SK-N-SH treated with all-trans-retinoic acid at 6 μM for 48 hours (cell line): ENCODE results near the gene DGKI.

Source experiments
- ATAC-seq: fragments of 200-7000 bp; cut with Tn5 transposase; 3 replicates; pipeline ENCODE4 v1.9.1; 2020; ENCODE audit warnings: mild to moderate bottlenecking, moderate library complexity
- ARNTL ChIP-seq: fragments of 450-650 bp; formaldehyde crosslinking; IDR thresholded peaks from 2 replicates; pipeline ENCODE4 v1.5.0; 2020; ENCODE audit warnings: low read depth, mild to moderate bottlenecking, moderate library complexity, borderline replicate concordance
- CSDC2 ChIP-seq: fragments of 250-450 bp; sonication (Bioruptor Pico); IDR thresholded peaks from 2 replicates; pipeline ENCODE4 v1.5.0; 2020; ENCODE audit warnings: mild to moderate bottlenecking, moderate library complexity
- ESRRG ChIP-seq: fragments of 250-450 bp; sonication (Bioruptor Pico); IDR thresholded peaks from 2 replicates; pipeline ENCODE4 v1.6.1; 2021; ENCODE audit warnings: mild to moderate bottlenecking
- GLIS3 ChIP-seq: fragments of 250-450 bp; sonication (Bioruptor Pico); IDR thresholded peaks from 2 replicates; pipeline ENCODE4 v1.5.0; 2020; ENCODE audit warnings: mild to moderate bottlenecking, moderate library complexity
- ISL1 ChIP-seq: fragments of 250-450 bp; sonication (Bioruptor Pico); IDR thresholded peaks from 2 replicates; pipeline ENCODE4 v2.1.2; 2022; ENCODE audit warnings: mild to moderate bottlenecking, moderate library complexity
- OSR1 ChIP-seq: fragments of 250-450 bp; sonication (Bioruptor Pico); IDR thresholded peaks from 2 replicates; pipeline ENCODE4 v1.8.0; 2022; ENCODE audit warnings: moderate library complexity, mild to moderate bottlenecking, inconsistent platforms
- PPARA ChIP-seq: fragments of 250-450 bp; sonication (Bioruptor Pico); IDR thresholded peaks from 2 replicates; pipeline ENCODE4 v1.5.0; 2020; ENCODE audit warnings: mild to moderate bottlenecking, borderline replicate concordance
- RARB ChIP-seq: fragments of 250-450 bp; sonication (Bioruptor Pico); IDR thresholded peaks from 2 replicates; pipeline ENCODE4 v1.8.0; 2021; ENCODE audit warnings: mild to moderate bottlenecking, moderate library complexity
- SNAI2 ChIP-seq: fragments of 250-450 bp; sonication (Bioruptor Pico); IDR thresholded peaks from 2 replicates; pipeline ENCODE4 v1.5.0; 2020; ENCODE audit warnings: mild to moderate bottlenecking, moderate library complexity
- TCF4 ChIP-seq: fragments of 250-450 bp; sonication (Bioruptor Pico); IDR thresholded peaks from 2 replicates; pipeline ENCODE4 v1.8.0; 2021; ENCODE audit warnings: mild to moderate bottlenecking, moderate library complexity, borderline replicate concordance
- TOX ChIP-seq: fragments of 250-450 bp; sonication (Bioruptor Pico); IDR thresholded peaks from 2 replicates; pipeline ENCODE4 v1.8.0; 2021; ENCODE audit warnings: mild to moderate bottlenecking, moderate library complexity, borderline replicate concordance
- ZFP30 ChIP-seq: fragments of 450-650 bp; formaldehyde crosslinking; IDR thresholded peaks from 2 replicates; pipeline ENCODE4 v1.5.0; 2022; ENCODE audit warnings: mild to moderate bottlenecking, moderate library complexity
- ZNF565 ChIP-seq: fragments of 450-650 bp; formaldehyde crosslinking; conservative IDR thresholded peaks from 2 replicates; pipeline ENCODE4 v1.5.0; 2020; ENCODE audit warnings: low read depth, mild to moderate bottlenecking, moderate library complexity
- ZNF70 ChIP-seq: fragments of 450-650 bp; formaldehyde crosslinking; IDR thresholded peaks from 2 replicates; pipeline ENCODE4 v1.5.0; 2020; ENCODE audit warnings: mild to moderate bottlenecking, moderate library complexity
- ZNF8 ChIP-seq: fragments of 450-650 bp; formaldehyde crosslinking; IDR thresholded peaks from 2 replicates; pipeline ENCODE4 v1.5.0; 2020; ENCODE audit warnings: mild to moderate bottlenecking, moderate library complexity
- TF ChIP-seq, protein P1 (sequence below): fragments of 250-450 bp; sonication (Bioruptor Pico); IDR thresholded peaks from 2 replicates; pipeline ENCODE4 v1.8.0; 2020; ENCODE audit warnings: mild to moderate bottlenecking, moderate library complexity, borderline replicate concordance
- TF ChIP-seq, protein P2 (sequence below): fragments of 250-450 bp; sonication (Bioruptor Pico); IDR thresholded peaks from 2 replicates; pipeline ENCODE4 v1.5.0; 2020; ENCODE audit warnings: mild to moderate bottlenecking, moderate library complexity
- TF ChIP-seq, protein P3 (sequence below): fragments of 250-450 bp; sonication (Bioruptor Pico); IDR thresholded peaks from 2 replicates; pipeline ENCODE4 v1.5.1; 2020; ENCODE audit warnings: low read depth, mild to moderate bottlenecking, moderate library complexity
- TF ChIP-seq, protein P4 (sequence below): fragments of 250-450 bp; sonication (Bioruptor Pico); IDR thresholded peaks from 2 replicates; pipeline ENCODE4 v1.5.1; 2021; ENCODE audit warnings: mild to moderate bottlenecking, moderate library complexity

The DGKI gene

DNA sequence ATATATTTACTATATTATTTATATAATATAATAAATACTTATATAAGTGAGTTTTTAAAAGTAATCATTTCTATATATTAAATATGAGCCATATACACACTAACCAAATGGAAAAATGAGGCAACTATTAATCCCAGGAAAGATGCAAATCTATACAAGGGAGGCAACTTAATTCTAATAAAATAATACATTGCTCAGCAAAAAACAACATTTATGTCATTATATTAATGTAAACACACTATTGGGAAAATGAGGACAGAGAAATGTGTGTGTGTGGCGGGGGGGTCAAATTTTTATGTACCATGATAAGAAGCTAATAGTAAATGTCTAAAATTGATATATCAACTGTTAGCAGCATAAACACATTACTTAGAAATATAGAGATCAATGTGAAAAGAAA, 23.3 kb upstream of the DGKI start:
- TF ChIP-seq, protein P1, sequence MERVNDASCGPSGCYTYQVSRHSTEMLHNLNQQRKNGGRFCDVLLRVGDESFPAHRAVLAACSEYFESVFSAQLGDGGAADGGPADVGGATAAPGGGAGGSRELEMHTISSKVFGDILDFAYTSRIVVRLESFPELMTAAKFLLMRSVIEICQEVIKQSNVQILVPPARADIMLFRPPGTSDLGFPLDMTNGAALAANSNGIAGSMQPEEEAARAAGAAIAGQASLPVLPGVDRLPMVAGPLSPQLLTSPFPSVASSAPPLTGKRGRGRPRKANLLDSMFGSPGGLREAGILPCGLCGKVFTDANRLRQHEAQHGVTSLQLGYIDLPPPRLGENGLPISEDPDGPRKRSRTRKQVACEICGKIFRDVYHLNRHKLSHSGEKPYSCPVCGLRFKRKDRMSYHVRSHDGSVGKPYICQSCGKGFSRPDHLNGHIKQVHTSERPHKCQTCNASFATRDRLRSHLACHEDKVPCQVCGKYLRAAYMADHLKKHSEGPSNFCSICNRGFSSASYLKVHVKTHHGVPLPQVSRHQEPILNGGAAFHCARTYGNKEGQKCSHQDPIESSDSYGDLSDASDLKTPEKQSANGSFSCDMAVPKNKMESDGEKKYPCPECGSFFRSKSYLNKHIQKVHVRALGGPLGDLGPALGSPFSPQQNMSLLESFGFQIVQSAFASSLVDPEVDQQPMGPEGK (CRISPR knock-in tag), result no peak
- TF ChIP-seq, protein P2, sequence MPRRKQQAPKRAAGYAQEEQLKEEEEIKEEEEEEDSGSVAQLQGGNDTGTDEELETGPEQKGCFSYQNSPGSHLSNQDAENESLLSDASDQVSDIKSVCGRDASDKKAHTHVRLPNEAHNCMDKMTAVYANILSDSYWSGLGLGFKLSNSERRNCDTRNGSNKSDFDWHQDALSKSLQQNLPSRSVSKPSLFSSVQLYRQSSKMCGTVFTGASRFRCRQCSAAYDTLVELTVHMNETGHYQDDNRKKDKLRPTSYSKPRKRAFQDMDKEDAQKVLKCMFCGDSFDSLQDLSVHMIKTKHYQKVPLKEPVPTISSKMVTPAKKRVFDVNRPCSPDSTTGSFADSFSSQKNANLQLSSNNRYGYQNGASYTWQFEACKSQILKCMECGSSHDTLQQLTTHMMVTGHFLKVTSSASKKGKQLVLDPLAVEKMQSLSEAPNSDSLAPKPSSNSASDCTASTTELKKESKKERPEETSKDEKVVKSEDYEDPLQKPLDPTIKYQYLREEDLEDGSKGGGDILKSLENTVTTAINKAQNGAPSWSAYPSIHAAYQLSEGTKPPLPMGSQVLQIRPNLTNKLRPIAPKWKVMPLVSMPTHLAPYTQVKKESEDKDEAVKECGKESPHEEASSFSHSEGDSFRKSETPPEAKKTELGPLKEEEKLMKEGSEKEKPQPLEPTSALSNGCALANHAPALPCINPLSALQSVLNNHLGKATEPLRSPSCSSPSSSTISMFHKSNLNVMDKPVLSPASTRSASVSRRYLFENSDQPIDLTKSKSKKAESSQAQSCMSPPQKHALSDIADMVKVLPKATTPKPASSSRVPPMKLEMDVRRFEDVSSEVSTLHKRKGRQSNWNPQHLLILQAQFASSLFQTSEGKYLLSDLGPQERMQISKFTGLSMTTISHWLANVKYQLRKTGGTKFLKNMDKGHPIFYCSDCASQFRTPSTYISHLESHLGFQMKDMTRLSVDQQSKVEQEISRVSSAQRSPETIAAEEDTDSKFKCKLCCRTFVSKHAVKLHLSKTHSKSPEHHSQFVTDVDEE (CRISPR knock-in tag), result no peak
- TF ChIP-seq ZNF565 (CRISPR knock-in tag), result no peak
- TF ChIP-seq ZNF70 (CRISPR knock-in tag), result no peak
- TF ChIP-seq, protein P3, sequence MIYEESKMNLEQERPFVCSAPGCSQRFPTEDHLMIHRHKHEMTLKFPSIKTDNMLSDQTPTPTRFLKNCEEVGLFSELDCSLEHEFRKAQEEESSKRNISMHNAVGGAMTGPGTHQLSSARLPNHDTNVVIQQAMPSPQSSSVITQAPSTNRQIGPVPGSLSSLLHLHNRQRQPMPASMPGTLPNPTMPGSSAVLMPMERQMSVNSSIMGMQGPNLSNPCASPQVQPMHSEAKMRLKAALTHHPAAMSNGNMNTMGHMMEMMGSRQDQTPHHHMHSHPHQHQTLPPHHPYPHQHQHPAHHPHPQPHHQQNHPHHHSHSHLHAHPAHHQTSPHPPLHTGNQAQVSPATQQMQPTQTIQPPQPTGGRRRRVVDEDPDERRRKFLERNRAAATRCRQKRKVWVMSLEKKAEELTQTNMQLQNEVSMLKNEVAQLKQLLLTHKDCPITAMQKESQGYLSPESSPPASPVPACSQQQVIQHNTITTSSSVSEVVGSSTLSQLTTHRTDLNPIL (CRISPR knock-in tag), result no peak
- TF ChIP-seq RARB (CRISPR knock-in tag), result no peak
- no peak for TF ChIP-seq ARNTL
- no peak for TF ChIP-seq ESRRG (CRISPR knock-in tag)
- TF ChIP-seq ZFP30 (CRISPR knock-in tag), result no peak
- no peak for TF ChIP-seq SNAI2 (CRISPR knock-in tag)
- TF ChIP-seq PPARA, result no peak
- TF ChIP-seq TOX (CRISPR knock-in tag), result no peak
- no peak for TF ChIP-seq CSDC2
- no peak for TF ChIP-seq GLIS3 (CRISPR knock-in tag)
- no peak for ATAC-seq

DNA sequence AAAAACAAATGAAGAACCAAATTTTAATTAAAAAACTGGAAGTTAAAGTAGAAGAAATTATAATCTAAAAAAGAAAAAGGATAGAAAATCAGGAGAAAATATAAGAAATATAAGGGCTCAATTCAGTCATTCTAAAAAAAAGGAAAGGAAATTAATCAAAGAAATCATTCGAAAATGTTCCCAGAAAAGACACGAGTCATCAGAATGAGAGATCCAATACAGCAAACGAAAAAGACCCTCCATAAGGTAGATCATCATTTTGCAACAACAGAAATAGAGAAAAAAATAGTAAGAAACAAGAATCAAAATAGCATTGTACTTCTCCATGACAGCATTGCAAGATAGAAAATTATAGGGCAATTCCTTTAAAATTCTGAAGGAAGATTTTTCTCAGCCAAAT, 22.5 kb upstream of the DGKI start:
- no peak for ATAC-seq
- TF ChIP-seq, protein P2 (CRISPR knock-in tag), result no peak
- TF ChIP-seq, protein P3 (CRISPR knock-in tag), result no peak
- TF ChIP-seq ISL1 (CRISPR knock-in tag) (no peak), GLIS3 (CRISPR knock-in tag) (no peak), ESRRG (CRISPR knock-in tag) (no peak), ZNF8 (CRISPR knock-in tag) (no peak), TCF4 (CRISPR knock-in tag) (no peak), OSR1 (CRISPR knock-in tag) (no peak), RARB (CRISPR knock-in tag) (no peak), PPARA (no peak), SNAI2 (CRISPR knock-in tag) (no peak), ZFP30 (CRISPR knock-in tag) (no peak)
- TF ChIP-seq, protein P1 (CRISPR knock-in tag), result no peak
- TF ChIP-seq, protein P4, sequence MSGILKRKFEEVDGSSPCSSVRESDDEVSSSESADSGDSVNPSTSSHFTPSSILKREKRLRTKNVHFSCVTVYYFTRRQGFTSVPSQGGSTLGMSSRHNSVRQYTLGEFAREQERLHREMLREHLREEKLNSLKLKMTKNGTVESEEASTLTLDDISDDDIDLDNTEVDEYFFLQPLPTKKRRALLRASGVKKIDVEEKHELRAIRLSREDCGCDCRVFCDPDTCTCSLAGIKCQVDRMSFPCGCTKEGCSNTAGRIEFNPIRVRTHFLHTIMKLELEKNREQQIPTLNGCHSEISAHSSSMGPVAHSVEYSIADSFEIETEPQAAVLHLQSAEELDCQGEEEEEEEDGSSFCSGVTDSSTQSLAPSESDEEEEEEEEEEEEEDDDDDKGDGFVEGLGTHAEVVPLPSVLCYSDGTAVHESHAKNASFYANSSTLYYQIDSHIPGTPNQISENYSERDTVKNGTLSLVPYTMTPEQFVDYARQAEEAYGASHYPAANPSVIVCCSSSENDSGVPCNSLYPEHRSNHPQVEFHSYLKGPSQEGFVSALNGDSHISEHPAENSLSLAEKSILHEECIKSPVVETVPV (CRISPR knock-in tag), result no peak
